H9 (cell line): ENCODE measurements around the gene MTCL1. TPM values are rescaled to one million over a fixed set of nuclear protein-coding genes. Genes with fewer than 3 reads are reported as not detected.

Experiments used
- DNase-seq: peaks from one replicate; pipeline ENCODE4 v3.0.0-alpha.2; 2017
- H2AFZ ChIP-seq: one replicate; pipeline ENCODE4 v1.6.1; 2013; ENCODE audit warnings: mild to moderate bottlenecking, low read length, control low read depth, moderate library complexity
- H2AK5ac ChIP-seq: 2 replicates; pipeline ENCODE4 v1.6.1; 2013; ENCODE audit warnings: low read length, control low read depth, mixed read lengths; ENCODE audit not compliant: insufficient read length
- H2BK120ac ChIP-seq: one replicate; pipeline ENCODE4 v1.6.1; 2013; ENCODE audit warnings: low read depth, mild to moderate bottlenecking, low read length, control low read depth, inconsistent platforms; ENCODE audit not compliant: poor library complexity, severe bottlenecking
- H2BK12ac ChIP-seq: 2 replicates; pipeline ENCODE4 v1.6.1; 2013; ENCODE audit warnings: low read length, control low read depth, mixed read lengths, low read depth; ENCODE audit not compliant: insufficient read length
- H2BK15ac ChIP-seq: 2 replicates; pipeline ENCODE4 v1.6.1; 2013; ENCODE audit warnings: low read depth, low read length, control low read depth
- H2BK20ac ChIP-seq: one replicate; pipeline ENCODE4 v1.6.1; 2013; ENCODE audit warnings: low read depth, mild to moderate bottlenecking, low read length, control low read depth, inconsistent platforms; ENCODE audit not compliant: poor library complexity, severe bottlenecking
- H2BK5ac ChIP-seq: 2 replicates; pipeline ENCODE4 v1.6.1; 2013; ENCODE audit warnings: low read length, control low read depth, mixed read lengths; ENCODE audit not compliant: insufficient read length
- H3K14ac ChIP-seq: 2 replicates; pipeline ENCODE4 v1.6.1; 2013; ENCODE audit warnings: low read length, control low read depth; ENCODE audit not compliant: insufficient read depth
- H3K18ac ChIP-seq: 2 replicates; pipeline ENCODE4 v1.6.1; 2013; ENCODE audit warnings: low read depth, mild to moderate bottlenecking, mixed read lengths, low read length, control low read depth; ENCODE audit not compliant: insufficient read length
- H3K23ac ChIP-seq: 2 replicates; pipeline ENCODE4 v1.6.1; 2013; ENCODE audit warnings: low read length, control low read depth, mixed read lengths, low read depth; ENCODE audit not compliant: insufficient read length
- H3K23me2 ChIP-seq: 2 replicates; pipeline ENCODE4 v1.6.1; 2013; ENCODE audit warnings: low read depth, mild to moderate bottlenecking, mixed read lengths, low read length, control low read depth; ENCODE audit not compliant: insufficient read length, poor library complexity, severe bottlenecking
- H3K27ac ChIP-seq: 2 replicates; pipeline ENCODE4 v1.5.1; 2013; ENCODE audit warnings: low read length, control low read depth, mixed read lengths, low read depth; ENCODE audit not compliant: insufficient read length
- H3K27me3 ChIP-seq: 2 replicates; pipeline ENCODE4 v1.6.1; 2013; ENCODE audit warnings: low read length, control low read depth, inconsistent platforms; ENCODE audit not compliant: insufficient read depth
- H3K4ac ChIP-seq: 2 replicates; pipeline ENCODE4 v1.6.1; 2013; ENCODE audit warnings: low read depth, mild to moderate bottlenecking, control low read depth, inconsistent platforms, low read length, moderate library complexity
- H3K4me1 ChIP-seq: 2 replicates; pipeline ENCODE4 v1.6.1; 2013; ENCODE audit warnings: low read length, control low read depth, inconsistent platforms; ENCODE audit not compliant: insufficient read depth
- H3K4me2 ChIP-seq: 2 replicates; pipeline ENCODE4 v1.6.1; 2013; ENCODE audit warnings: low read length, control low read depth, mixed read lengths; ENCODE audit not compliant: insufficient read length, insufficient read depth
- H3K56ac ChIP-seq: 2 replicates; pipeline ENCODE4 v1.6.1; 2013; ENCODE audit warnings: low read depth, mild to moderate bottlenecking, mixed read lengths, low read length, control low read depth; ENCODE audit not compliant: insufficient read length
- H3K79me1 ChIP-seq: 2 replicates; pipeline ENCODE4 v1.6.1; 2013; ENCODE audit warnings: low read depth, mild to moderate bottlenecking, moderate library complexity, low read length, control low read depth, inconsistent platforms; ENCODE audit not compliant: insufficient read depth, poor library complexity, severe bottlenecking
- H3K79me2 ChIP-seq: 2 replicates; pipeline ENCODE4 v1.6.1; 2013; ENCODE audit warnings: low read length, control low read depth, inconsistent platforms; ENCODE audit not compliant: insufficient read depth
- H3K9ac ChIP-seq: 2 replicates; pipeline ENCODE4 v1.6.1; 2013; ENCODE audit warnings: low read length, control low read depth, mixed read lengths; ENCODE audit not compliant: insufficient read length; ENCODE audit errors: extremely low read depth
- H3K9me3 ChIP-seq: one replicate; pipeline ENCODE4 v1.6.1; 2013; ENCODE audit warnings: low read depth, low read length, inconsistent platforms; ENCODE audit not compliant: control insufficient read depth
- H3T11ph ChIP-seq: one replicate; pipeline ENCODE4 v1.6.1; 2013; ENCODE audit warnings: mild to moderate bottlenecking, low read length, control low read depth, inconsistent platforms
- H4K20me1 ChIP-seq: one replicate; pipeline ENCODE4 v1.6.1; 2013; ENCODE audit not compliant: control insufficient read depth, insufficient read length, insufficient read depth
- H4K5ac ChIP-seq: 2 replicates; pipeline ENCODE4 v1.6.1; 2013; ENCODE audit warnings: low read depth, mild to moderate bottlenecking, mixed read lengths, low read length, control low read depth; ENCODE audit not compliant: insufficient read length
- H4K8ac ChIP-seq: replicated peaks from 2 replicates; pipeline ENCODE4 v1.6.1; 2013; ENCODE audit warnings: low read length, control low read depth, mixed read lengths, low read depth; ENCODE audit not compliant: insufficient read length
- H4K91ac ChIP-seq: 2 replicates; pipeline ENCODE4 v1.6.1; 2013; ENCODE audit warnings: low read depth, mild to moderate bottlenecking, moderate library complexity, mixed read lengths, low read length, control low read depth; ENCODE audit not compliant: insufficient read length
- H3K27ac Mint-ChIP-seq, 3 experiments: 2 replicates in 2 of 3; 3 replicates in 1 of 3; pipeline ENCODE4 v1.8.0; 2020 to 2021; ENCODE audit warnings: mixed read lengths in 3 of 3, mild to moderate bottlenecking in 1 of 3, moderate library complexity in 1 of 3
- H3K27me3 Mint-ChIP-seq: 2 replicates; pipeline ENCODE4 v1.8.0; 2021; ENCODE audit warnings: low read depth, mild to moderate bottlenecking, moderate library complexity, mixed read lengths
- H3K36me3 Mint-ChIP-seq, 3 experiments: 2 replicates in 2 of 3; 3 replicates in 1 of 3; pipeline ENCODE4 v1.8.0; 2020 to 2021; ENCODE audit warnings: low read depth in 3 of 3, mixed read lengths in 3 of 3; ENCODE audit not compliant: insufficient read depth in 1 of 3
- H3K4me1 Mint-ChIP-seq, 2 experiments: 2 replicates each; pipeline ENCODE4 v1.8.0; 2020; ENCODE audit warnings: mixed read lengths in 2 of 2
- H3K4me3 Mint-ChIP-seq, 2 experiments: 2 replicates in 1 of 2; 3 replicates in 1 of 2; pipeline ENCODE4 v1.8.0; 2020 to 2021; ENCODE audit warnings: mild to moderate bottlenecking in 2 of 2, mixed read lengths in 2 of 2, moderate library complexity in 1 of 2
- H3K9me3 Mint-ChIP-seq, 2 experiments: 2 replicates in 1 of 2; 3 replicates in 1 of 2; pipeline ENCODE4 v1.8.0; 2020; ENCODE audit warnings: mild to moderate bottlenecking in 2 of 2, mixed read lengths in 2 of 2, moderate library complexity in 1 of 2
- CTCF ChIP-seq: fragments of 200-600 bp; sonication (generic); conservative IDR thresholded peaks from 3 replicates; pipeline ENCODE4 v1.8.0; 2021; ENCODE audit warnings: antibody characterized with exemption, mild to moderate bottlenecking
- WGBS: extraction: QIAGEN DNeasy Blood & Tissue Kit; methylation state at CpG from one replicate; pipeline ENCODE4 v1.1.7; 2013; ENCODE audit warnings: missing lambda C conversion rate, low lambda C conversion rate, mixed read lengths; ENCODE audit not compliant: insufficient read length; ENCODE audit errors: extremely low coverage; 5-methylcytosine and 5-hydroxymethylcytosine counted together
- total RNA-seq: library from RNA; stranded (reverse); gene quantifications from 2 replicates; pipeline ENCODE4 v1.2.1, GENCODE V29; 2021

Gene MTCL1
- total RNA-seq, 1 experiment from 2014 or later = 50.7 TPM

GRCh38 chr18:8842506-8842905, 137.2 kb downstream of the MTCL1 start:
- Mint-ChIP-seq H3K27me3 (no peaks in the 10 kb centered on the region; the same call in 1 of the 2 replicates), H3K4me3 (no peak overlapping the region), H3K36me3 (peaks cover 0 to 7% (median 2%) of the 10 kb centered on the region in 3 experiments; a peak in 4 of 7 replicates), H3K4me1 (peaks cover 7 to 14% of the 10 kb centered on the region in 2 experiments), H3K9me3 (peaks cover 0 to 7% of the 10 kb centered on the region in 2 experiments; a peak in 3 of 5 replicates), H3K27ac (no peak overlapping the region)
- Histone ChIP-seq H3K4me2 (no peak overlapping the region), H2BK5ac (no peak overlapping the region), H3T11ph (no peak overlapping the region), H2AFZ (no peak overlapping the region), H3K27ac (no peak overlapping the region), H2BK15ac (no peak overlapping the region), H3K56ac (no peak overlapping the region), H3K79me1 (no peaks in the 10 kb centered on the region), H4K91ac (no peak overlapping the region), H3K14ac (no peak overlapping the region), H4K8ac (no peak overlapping the region), H4K5ac (no peak overlapping the region), H2BK120ac (no peak overlapping the region), H3K9ac (no peak overlapping the region), H3K23ac (no peak overlapping the region), H2BK12ac (no peak overlapping the region), H2BK20ac (no peak overlapping the region), H3K4ac (no peak overlapping the region), H3K18ac (no peak overlapping the region), H3K4me1 (no peaks in the 10 kb centered on the region), H3K9me3 (no peaks in the 10 kb centered on the region), H3K23me2 (no peaks in the 10 kb centered on the region), H3K27me3 (no peaks in the 10 kb centered on the region), H4K20me1 (no peaks in the 10 kb centered on the region), H2AK5ac (no peak overlapping the region), H3K79me2 (no peaks in the 10 kb centered on the region)
- TF ChIP-seq CTCF = no peak
- no peak for DNase-seq
- WGBS = no CpG with 5 or more reads among the region's 5 CpGs
